ENCODE results near the gene SUMO2.
A peak's percentile ranks its signal among the peaks of the same experiment; 100 is the strongest.
"Not testable (repeated sequence)": the region's sequence is repeated elsewhere in the genome, so short reads cannot be mapped to it uniquely, and the experiment has no call there.

SUMO2 gene

GRCh38 chr17:75182569-75183436, at the start of gene SUMO2:
TSS of gene SUMO2 (minus strand) at chr17:75182959. CDS start at chr17:75182834, 125 bp downstream.
- DNase-seq, result peak; percentile 75

- no peak for DNase-seq
Measured at GRCh38 chr17:75231741-75232464, 49.1 kb upstream of the SUMO2 start.

- no peak for DNase-seq
Measured at GRCh38 chr17:75231071-75231470, 48.3 kb upstream of the SUMO2 start.

GRCh38 chr17:75228847-75229246, 46.1 kb upstream of the SUMO2 start:
- no peak for DNase-seq

- no peak for DNase-seq
Measured at GRCh38 chr17:75228305-75228704, 45.5 kb upstream of the SUMO2 start.

GRCh38 chr17:75227729-75228128, 45.0 kb upstream of the SUMO2 start:
- no peak for DNase-seq

GRCh38 chr17:75225016-75225415, 42.3 kb upstream of the SUMO2 start:
- DNase-seq, result no peak

- DNase-seq, result no peak
Measured at GRCh38 chr17:75219815-75220214, 37.1 kb upstream of the SUMO2 start.

- no peak for DNase-seq
Measured at GRCh38 chr17:75218131-75218530, 35.4 kb upstream of the SUMO2 start.

GRCh38 chr17:75209061-75209460, 26.3 kb upstream of the SUMO2 start:
- no peak for DNase-seq

GRCh38 chr17:75208161-75208560, 25.4 kb upstream of the SUMO2 start:
- DNase-seq, result no peak

GRCh38 chr17:75207760-75208159, 25.0 kb upstream of the SUMO2 start:
- DNase-seq, result no peak

GRCh38 chr17:75207050-75207407, 24.3 kb upstream of the SUMO2 start:
- DNase-seq, result not testable (repeated sequence)

- DNase-seq, result no peak
Measured at GRCh38 chr17:75205793-75206163, 23.0 kb upstream of the SUMO2 start.

GRCh38 chr17:75205037-75205792, 22.5 kb upstream of the SUMO2 start, which contains the start of gene NUP85:
TSS of gene NUP85 (plus strand) at chr17:75205679. CDS start at chr17:75205762, 83 bp downstream.
- peak; percentile 79 for DNase-seq

GRCh38 chr17:75199886-75200618, 17.3 kb upstream of the SUMO2 start:
- no peak for DNase-seq

- no peak for DNase-seq
Measured at GRCh38 chr17:75194879-75195278, 12.1 kb upstream of the SUMO2 start.

GRCh38 chr17:75191584-75191983, 8.8 kb upstream of the SUMO2 start:
- no peak for DNase-seq

- no peak for DNase-seq
Measured at GRCh38 chr17:75188614-75189013, 5.9 kb upstream of the SUMO2 start.

GRCh38 chr17:75183999-75184884, 1.5 kb upstream of the SUMO2 start:
- DNase-seq, result no peak

- DNase-seq, result no peak
Measured at GRCh38 chr17:75182319-75182568, 515 bp downstream of the SUMO2 start.

Data from NCI-H1694 treated with DMSO at 0.1 percent for 48 hours (cell line).